Measurements from ENCODE around the gene JAKMIP1.

- no peak for TF ChIP-seq EZH2phosphoT487 (IDR thresholded peaks at IDR 0.05)
- TF ChIP-seq, protein P1, sequence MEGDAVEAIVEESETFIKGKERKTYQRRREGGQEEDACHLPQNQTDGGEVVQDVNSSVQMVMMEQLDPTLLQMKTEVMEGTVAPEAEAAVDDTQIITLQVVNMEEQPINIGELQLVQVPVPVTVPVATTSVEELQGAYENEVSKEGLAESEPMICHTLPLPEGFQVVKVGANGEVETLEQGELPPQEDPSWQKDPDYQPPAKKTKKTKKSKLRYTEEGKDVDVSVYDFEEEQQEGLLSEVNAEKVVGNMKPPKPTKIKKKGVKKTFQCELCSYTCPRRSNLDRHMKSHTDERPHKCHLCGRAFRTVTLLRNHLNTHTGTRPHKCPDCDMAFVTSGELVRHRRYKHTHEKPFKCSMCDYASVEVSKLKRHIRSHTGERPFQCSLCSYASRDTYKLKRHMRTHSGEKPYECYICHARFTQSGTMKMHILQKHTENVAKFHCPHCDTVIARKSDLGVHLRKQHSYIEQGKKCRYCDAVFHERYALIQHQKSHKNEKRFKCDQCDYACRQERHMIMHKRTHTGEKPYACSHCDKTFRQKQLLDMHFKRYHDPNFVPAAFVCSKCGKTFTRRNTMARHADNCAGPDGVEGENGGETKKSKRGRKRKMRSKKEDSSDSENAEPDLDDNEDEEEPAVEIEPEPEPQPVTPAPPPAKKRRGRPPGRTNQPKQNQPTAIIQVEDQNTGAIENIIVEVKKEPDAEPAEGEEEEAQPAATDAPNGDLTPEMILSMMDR (IDR thresholded peaks at IDR 0.05) = no peak
Observed at GRCh38 chr4:6017800-6018199, 182.5 kb downstream of the JAKMIP1 start.

Measured in neural progenitor cell (in vitro differentiated cells).